Mesendoderm (in vitro differentiated cells): Measurements from ENCODE around the gene TADA1.

Experiments used
- DNase-seq: peaks from one replicate; pipeline ENCODE4 v3.0.0; 2013
- H2AK5ac ChIP-seq: 2 replicates; pipeline ENCODE4 v1.6.1; 2013; ENCODE audit warnings: low read length, inconsistent platforms
- H2BK120ac ChIP-seq: 2 replicates; pipeline ENCODE4 v1.6.1; 2013; ENCODE audit warnings: low read depth, mild to moderate bottlenecking, low read length, moderate library complexity, mixed read lengths
- H2BK15ac ChIP-seq: replicated peaks from 2 replicates; pipeline ENCODE4 v1.6.1; 2013; ENCODE audit warnings: low read depth, mild to moderate bottlenecking, moderate library complexity
- H2BK5ac ChIP-seq: 2 replicates; pipeline ENCODE4 v1.6.1; 2013; ENCODE audit warnings: low read length, inconsistent platforms
- H3K18ac ChIP-seq: 2 replicates; pipeline ENCODE4 v1.6.1; 2013; ENCODE audit warnings: mild to moderate bottlenecking, low read length, mixed read lengths
- H3K23ac ChIP-seq: one replicate; pipeline ENCODE4 v1.6.1; 2013; ENCODE audit warnings: low read length
- H3K27ac ChIP-seq: 2 replicates; pipeline ENCODE4 v1.5.1; 2013; ENCODE audit warnings: low read depth, mild to moderate bottlenecking, inconsistent platforms, low read length, moderate library complexity
- H3K27me3 ChIP-seq: 2 replicates; pipeline ENCODE4 v1.6.1; 2013; ENCODE audit warnings: low read length, control low read depth, mild to moderate bottlenecking, inconsistent platforms; ENCODE audit not compliant: insufficient read depth, poor library complexity
- H3K36me3 ChIP-seq: 2 replicates; pipeline ENCODE4 v1.6.1; 2013; ENCODE audit warnings: low read length, inconsistent platforms; ENCODE audit not compliant: control insufficient read depth, insufficient read depth
- H3K4ac ChIP-seq: one replicate; pipeline ENCODE4 v1.6.1; 2013; ENCODE audit warnings: low read depth, mild to moderate bottlenecking, low read length, moderate library complexity
- H3K4me1 ChIP-seq: 2 replicates; pipeline ENCODE4 v1.6.1; 2013; ENCODE audit warnings: low read depth, low read length, inconsistent platforms; ENCODE audit not compliant: control insufficient read depth
- H3K4me2 ChIP-seq: 2 replicates; pipeline ENCODE4 v1.6.1; 2013; ENCODE audit warnings: low read length
- H3K4me3 ChIP-seq: 2 replicates; pipeline ENCODE4 v1.5.1; 2013; ENCODE audit warnings: mild to moderate bottlenecking, low read length
- H3K56ac ChIP-seq: one replicate; pipeline ENCODE4 v1.6.1; 2013; ENCODE audit warnings: low read length
- H3K79me1 ChIP-seq: 2 replicates; pipeline ENCODE4 v1.6.1; 2013; ENCODE audit warnings: low read length, inconsistent platforms
- H3K79me2 ChIP-seq: 2 replicates; pipeline ENCODE4 v1.6.1; 2013; ENCODE audit warnings: mild to moderate bottlenecking, low read length; ENCODE audit not compliant: control insufficient read depth, insufficient read depth
- H3K9ac ChIP-seq: 2 replicates; pipeline ENCODE4 v1.6.1; 2013; ENCODE audit warnings: low read length, inconsistent platforms
- H4K5ac ChIP-seq: one replicate; pipeline ENCODE4 v1.6.1; 2013; ENCODE audit warnings: low read length
- H4K8ac ChIP-seq: one replicate; pipeline ENCODE4 v1.6.1; 2013; ENCODE audit warnings: low read depth, mild to moderate bottlenecking, control low read depth, low read length, moderate library complexity
- WGBS: extraction: QIAGEN DNeasy Blood & Tissue Kit; methylation state at CpG from one replicate; pipeline ENCODE4 v1.1.7; 2013; ENCODE audit warnings: low lambda C conversion rate, missing lambda C conversion rate; ENCODE audit not compliant: insufficient coverage; ENCODE audit errors: extremely low coverage; 5-methylcytosine and 5-hydroxymethylcytosine counted together

Gene TADA1

DNA sequence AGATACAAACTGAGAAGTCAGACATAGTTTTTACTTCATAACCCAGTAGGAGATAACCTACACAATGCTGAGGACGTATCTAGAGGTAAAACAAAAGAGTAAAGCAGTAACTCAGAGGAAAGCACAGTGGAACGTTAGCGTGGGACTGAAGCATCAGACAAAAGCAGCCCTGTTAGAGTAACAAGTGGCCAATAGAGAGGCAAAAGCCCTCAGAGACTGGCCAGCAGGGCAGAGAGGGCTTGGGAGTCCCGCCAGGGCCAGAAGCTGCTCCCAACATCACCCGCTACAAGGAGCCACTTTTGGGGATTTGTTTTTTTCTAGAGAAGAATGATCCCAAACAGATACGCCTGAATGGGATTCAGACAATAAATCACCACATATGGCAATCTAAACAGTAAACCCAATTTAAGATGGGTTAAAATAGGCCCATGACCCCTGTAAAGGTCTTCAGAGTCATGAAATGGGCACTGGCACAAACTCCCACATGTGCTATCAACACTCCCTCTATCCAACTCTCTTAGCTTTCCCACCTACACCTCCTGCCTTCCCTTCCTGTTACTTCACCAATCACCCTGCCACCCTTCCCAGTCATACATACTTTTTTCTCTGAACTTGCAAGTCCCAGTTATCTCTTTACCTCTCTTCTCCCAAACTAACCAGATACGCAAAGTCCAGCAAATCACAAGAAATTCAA lies 17.2 kb downstream of the TADA1 start:
- Histone ChIP-seq H3K36me3 (no peaks in the 10 kb centered on the region), H4K8ac (no peak overlapping the region), H2BK120ac (no peak overlapping the region), H3K4me2 (no peak overlapping the region), H4K5ac (no peak overlapping the region), H3K18ac (no peak overlapping the region), H3K56ac (no peak overlapping the region), H3K9ac (no peak overlapping the region), H3K23ac (no peak overlapping the region), H2BK15ac (no peak overlapping the region), H3K27ac (no peak overlapping the region), H3K4me3 (no peak overlapping the region), H3K4ac (no peak overlapping the region), H3K79me2 (no peaks in the 10 kb centered on the region), H2BK5ac (no peak overlapping the region), H3K27me3 (no peaks in the 10 kb centered on the region), H2AK5ac (no peak overlapping the region), H3K79me1 (peaks cover 3% of the 10 kb centered on the region), H3K4me1 (peaks cover 4% of the 10 kb centered on the region)
- no peak for DNase-seq
- no CpG with 5 or more reads among the region's 7 CpGs for WGBS

GRCh38 chr1:166857995-166858394 lies 18.1 kb downstream of the TADA1 start:
- no CpG with 5 or more reads among the region's 3 CpGs for WGBS
- Histone ChIP-seq H3K27me3 (no peaks in the 10 kb centered on the region), H3K56ac (no peak overlapping the region), H3K79me2 (no peaks in the 10 kb centered on the region), H3K27ac (no peak overlapping the region), H4K5ac (no peak overlapping the region), H3K23ac (no peak overlapping the region), H3K9ac (no peak overlapping the region), H2AK5ac (no peak overlapping the region), H3K4me3 (no peak overlapping the region), H2BK5ac (no peak overlapping the region), H3K4me1 (peaks cover 4% of the 10 kb centered on the region), H3K4me2 (no peak overlapping the region), H3K36me3 (peaks cover 2% of the 10 kb centered on the region), H4K8ac (no peak overlapping the region), H2BK15ac (no peak overlapping the region), H3K4ac (no peak overlapping the region), H2BK120ac (no peak overlapping the region), H3K79me1 (peaks cover 3% of the 10 kb centered on the region), H3K18ac (no peak overlapping the region)
- DNase-seq: no peak

DNA sequence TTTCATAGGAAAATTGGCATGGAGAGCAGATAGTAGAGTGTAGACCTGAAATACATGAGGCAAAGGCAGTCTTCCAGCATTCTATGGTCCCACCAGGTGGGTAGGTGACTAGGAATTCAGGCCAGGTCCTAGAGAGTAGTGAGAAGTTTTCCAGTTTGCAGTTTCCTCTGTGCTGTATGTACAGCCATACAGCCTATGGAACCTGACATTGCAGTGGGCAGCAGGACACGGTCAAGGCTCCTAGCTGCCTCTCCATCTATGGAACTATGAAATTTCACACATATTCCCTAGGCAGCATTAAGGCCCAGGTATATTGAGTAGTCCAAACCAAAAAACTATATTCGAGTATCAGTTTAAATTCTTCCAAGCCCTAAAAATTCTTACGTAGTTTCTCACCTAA lies 20.5 kb downstream of the TADA1 start:
- Histone ChIP-seq H2BK15ac (no peak overlapping the region), H3K79me1 (peaks cover 7% of the 10 kb centered on the region), H3K27me3 (no peaks in the 10 kb centered on the region), H3K23ac (no peak overlapping the region), H3K18ac (no peak overlapping the region), H3K79me2 (peaks cover 3% of the 10 kb centered on the region), H3K4ac (no peak overlapping the region), H2BK120ac (no peak overlapping the region), H3K36me3 (peaks cover 7% of the 10 kb centered on the region), H4K8ac (no peak overlapping the region), H2AK5ac (no peak overlapping the region), H3K56ac (no peak overlapping the region), H4K5ac (no peak overlapping the region), H3K9ac (no peak overlapping the region), H3K4me1 (peaks cover 4% of the 10 kb centered on the region), H2BK5ac (no peak overlapping the region), H3K4me2 (no peak overlapping the region), H3K4me3 (no peak overlapping the region), H3K27ac (no peak overlapping the region)
- no peak for DNase-seq
- no CpG with 5 or more reads among the region's 3 CpGs for WGBS

- DNase-seq: no peak
- H2AK5ac ChIP-seq: no peak overlapping the region
- H3K79me1 ChIP-seq: peaks cover 16% of the 10 kb centered on the region
- H3K27me3 ChIP-seq: no peaks in the 10 kb centered on the region
- H3K4me2 ChIP-seq: no peak overlapping the region
- H3K18ac ChIP-seq: no peak overlapping the region
- H3K56ac ChIP-seq: no peak overlapping the region
- H2BK15ac ChIP-seq: no peak overlapping the region
- H3K9ac ChIP-seq: no peak overlapping the region
- H4K5ac ChIP-seq: no peak overlapping the region
- peaks cover 13% of the 10 kb centered on the region for H3K79me2 ChIP-seq
- no peak overlapping the region for H3K4ac ChIP-seq
- no peak overlapping the region for H2BK120ac ChIP-seq
- H3K23ac ChIP-seq: no peak overlapping the region
- no peak overlapping the region for H2BK5ac ChIP-seq
- no peak overlapping the region for H3K4me3 ChIP-seq
- no peak overlapping the region for H3K27ac ChIP-seq
- peaks cover 22% of the 10 kb centered on the region for H3K36me3 ChIP-seq
- H4K8ac ChIP-seq: no peak overlapping the region
- no peaks in the 10 kb centered on the region for H3K4me1 ChIP-seq
- no CpG with 5 or more reads among the region's 1 CpG for WGBS
Measured at GRCh38 chr1:166852918-166853317, 23.1 kb downstream of the TADA1 start.

GRCh38 chr1:166849135-166849534 lies 26.9 kb downstream of the TADA1 start:
- Histone ChIP-seq H4K5ac (no peak overlapping the region), H2BK5ac (no peak overlapping the region), H3K56ac (no peak overlapping the region), H3K4me2 (no peak overlapping the region), H3K27me3 (no peaks in the 10 kb centered on the region), H3K79me2 (peaks cover 32% of the 10 kb centered on the region), H3K27ac (no peak overlapping the region), H3K9ac (no peak overlapping the region), H4K8ac (no peak overlapping the region), H3K4me1 (no peaks in the 10 kb centered on the region), H3K23ac (no peak overlapping the region), H3K4me3 (no peak overlapping the region), H3K4ac (no peak overlapping the region), H2AK5ac (no peak overlapping the region), H3K36me3 (peaks cover 38% of the 10 kb centered on the region), H3K79me1 (peaks cover 34% of the 10 kb centered on the region), H3K18ac (no peak overlapping the region), H2BK15ac (no peak overlapping the region), H2BK120ac (no peak overlapping the region)
- no CpG with 5 or more reads among the region's 20 CpGs for WGBS
- no peak for DNase-seq

DNA sequence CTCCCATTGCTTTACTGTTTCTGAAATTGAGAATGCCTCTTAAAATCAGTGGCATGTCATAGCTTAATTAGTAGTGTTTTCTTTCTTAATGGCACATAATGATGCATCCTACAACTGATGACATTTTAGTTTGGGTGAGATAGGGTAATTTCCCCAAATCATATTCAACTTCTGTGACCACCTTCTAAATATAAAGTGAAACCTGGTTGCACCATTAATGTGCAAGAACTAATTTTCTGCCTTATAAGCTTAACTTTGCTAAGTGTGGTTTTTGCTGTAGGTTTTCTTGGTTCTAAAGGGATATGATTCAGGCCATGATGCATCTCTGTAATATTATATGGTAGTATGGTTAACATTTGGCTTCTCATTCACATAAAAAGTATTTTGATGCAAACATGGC lies 27.9 kb downstream of the TADA1 start:
- Histone ChIP-seq H2BK15ac (no peak overlapping the region), H3K36me3 (peaks cover 38% of the 10 kb centered on the region), H3K23ac (no peak overlapping the region)

More for the DNA sequence above, 27.9 kb downstream of the TADA1 start:
- Histone ChIP-seq H3K9ac (no peak overlapping the region), H4K5ac (no peak overlapping the region), H2AK5ac (no peak overlapping the region), H3K79me2 (peaks cover 39% of the 10 kb centered on the region), H2BK5ac (no peak overlapping the region), H3K56ac (no peak overlapping the region), H3K4me1 (no peaks in the 10 kb centered on the region), H3K27ac (no peak overlapping the region), H4K8ac (no peak overlapping the region), H3K4me3 (no peak overlapping the region), H2BK120ac (no peak overlapping the region), H3K18ac (no peak overlapping the region), H3K27me3 (no peaks in the 10 kb centered on the region), H3K4me2 (no peak overlapping the region), H3K79me1 (peaks cover 38% of the 10 kb centered on the region), H3K4ac (no peak overlapping the region)
- DNase-seq: no peak
